Type B pancreatic cell (in vitro differentiated cells): ENCODE measurements around the gene LRFN2. TPM values are rescaled to one million over a fixed set of nuclear protein-coding genes. Genes with fewer than 3 reads are reported as not detected.

ENCODE experiments used
- DNase-seq: peaks from one replicate; pipeline ENCODE4 v3.0.0; 2021; ENCODE audit warnings: mixed read lengths; ENCODE audit not compliant: unreplicated experiment; ENCODE audit errors: extremely low spot score
- H3K27ac Mint-ChIP-seq: 2 replicates; pipeline ENCODE4 v1.8.0; 2021; ENCODE audit warnings: mild to moderate bottlenecking, mixed read lengths
- H3K27me3 Mint-ChIP-seq: 2 replicates; pipeline ENCODE4 v1.8.0; 2021; ENCODE audit warnings: mixed read lengths
- H3K36me3 Mint-ChIP-seq: 2 replicates; pipeline ENCODE4 v1.8.0; 2021; ENCODE audit warnings: mixed read lengths
- H3K4me1 Mint-ChIP-seq: one replicate; pipeline ENCODE4 v1.8.0; 2021; ENCODE audit warnings: mixed read lengths; ENCODE audit not compliant: unreplicated experiment
- H3K4me3 Mint-ChIP-seq: 2 replicates; pipeline ENCODE4 v1.8.0; 2021; ENCODE audit warnings: mild to moderate bottlenecking, mixed read lengths
- H3K9me3 Mint-ChIP-seq: 2 replicates; pipeline ENCODE4 v1.8.0; 2021; ENCODE audit warnings: mixed read lengths
- total RNA-seq: library from RNA; stranded (reverse); gene quantifications from 2 replicates; pipeline ENCODE4 v1.2.1, GENCODE V29; 2021; ENCODE audit warnings: low replicate concordance
- TF ChIP-seq, protein P1 (sequence below): fragments of 200-600 bp; sonication (generic); conservative IDR thresholded peaks from 2 replicates; pipeline ENCODE4 v1.5.0; 2021; ENCODE audit warnings: antibody characterized with exemption, mild to moderate bottlenecking

Gene LRFN2
- total RNA-seq, 1 donor from 2014 or later: 3.4 TPM

DNA sequence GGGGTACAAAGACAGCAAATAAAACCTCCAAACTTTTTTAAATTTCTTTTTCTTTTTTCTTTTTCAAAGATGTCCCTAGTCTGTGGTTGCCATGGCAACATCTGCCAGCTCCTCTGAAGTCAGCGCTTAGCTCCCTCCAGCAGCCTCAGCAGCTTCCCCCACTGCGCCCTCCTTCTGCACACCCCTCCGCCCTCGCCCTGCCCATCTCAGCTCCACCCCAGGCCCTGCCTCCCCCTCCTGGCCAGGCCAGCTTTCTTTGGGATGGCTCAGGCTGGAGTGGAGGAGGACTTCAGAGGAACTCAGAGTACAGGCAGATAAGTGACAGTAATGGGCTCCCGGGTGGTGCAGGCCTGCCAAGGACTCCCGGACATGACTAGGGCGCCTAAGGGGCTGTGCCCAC lies 104.6 kb downstream of the LRFN2 start:
- no peak for DNase-seq
- no peaks in the 10 kb centered on the region for H3K9me3 Mint-ChIP-seq
- TF ChIP-seq, protein P1, sequence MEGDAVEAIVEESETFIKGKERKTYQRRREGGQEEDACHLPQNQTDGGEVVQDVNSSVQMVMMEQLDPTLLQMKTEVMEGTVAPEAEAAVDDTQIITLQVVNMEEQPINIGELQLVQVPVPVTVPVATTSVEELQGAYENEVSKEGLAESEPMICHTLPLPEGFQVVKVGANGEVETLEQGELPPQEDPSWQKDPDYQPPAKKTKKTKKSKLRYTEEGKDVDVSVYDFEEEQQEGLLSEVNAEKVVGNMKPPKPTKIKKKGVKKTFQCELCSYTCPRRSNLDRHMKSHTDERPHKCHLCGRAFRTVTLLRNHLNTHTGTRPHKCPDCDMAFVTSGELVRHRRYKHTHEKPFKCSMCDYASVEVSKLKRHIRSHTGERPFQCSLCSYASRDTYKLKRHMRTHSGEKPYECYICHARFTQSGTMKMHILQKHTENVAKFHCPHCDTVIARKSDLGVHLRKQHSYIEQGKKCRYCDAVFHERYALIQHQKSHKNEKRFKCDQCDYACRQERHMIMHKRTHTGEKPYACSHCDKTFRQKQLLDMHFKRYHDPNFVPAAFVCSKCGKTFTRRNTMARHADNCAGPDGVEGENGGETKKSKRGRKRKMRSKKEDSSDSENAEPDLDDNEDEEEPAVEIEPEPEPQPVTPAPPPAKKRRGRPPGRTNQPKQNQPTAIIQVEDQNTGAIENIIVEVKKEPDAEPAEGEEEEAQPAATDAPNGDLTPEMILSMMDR: no peak
- H3K27ac Mint-ChIP-seq: no peak overlapping the region
- no peak overlapping the region for H3K4me3 Mint-ChIP-seq
- peaks cover 40% of the 10 kb centered on the region for H3K27me3 Mint-ChIP-seq
- no peaks in the 10 kb centered on the region for H3K36me3 Mint-ChIP-seq
- peaks cover 22% of the 10 kb centered on the region for H3K4me1 Mint-ChIP-seq

DNA sequence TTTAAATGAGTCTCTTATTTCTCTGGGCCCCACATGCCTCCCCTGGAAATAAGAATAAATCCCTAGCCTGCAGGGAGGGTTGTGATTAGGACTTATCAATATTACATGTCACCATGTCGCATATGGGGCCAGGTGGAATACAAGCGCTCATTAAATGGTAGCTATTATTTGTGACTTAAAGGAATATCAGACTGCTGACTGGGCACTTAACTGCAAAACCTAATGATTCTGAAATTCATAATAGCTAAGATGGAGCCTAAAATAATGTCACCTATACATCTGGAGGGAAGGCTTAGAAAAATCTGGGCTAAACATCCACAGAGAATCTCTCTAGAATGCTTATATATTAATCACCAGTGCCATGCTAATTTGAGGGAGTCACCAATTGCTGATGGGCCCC lies 106.5 kb downstream of the LRFN2 start:
- no peak overlapping the region for H3K27ac Mint-ChIP-seq
- DNase-seq: no peak
- no peaks in the 10 kb centered on the region for H3K36me3 Mint-ChIP-seq
- TF ChIP-seq, protein P1: no peak
- peaks cover 28% of the 10 kb centered on the region for H3K27me3 Mint-ChIP-seq
- no peaks in the 10 kb centered on the region for H3K9me3 Mint-ChIP-seq
- H3K4me1 Mint-ChIP-seq: peaks cover 19% of the 10 kb centered on the region
- H3K4me3 Mint-ChIP-seq: no peak overlapping the region

DNA sequence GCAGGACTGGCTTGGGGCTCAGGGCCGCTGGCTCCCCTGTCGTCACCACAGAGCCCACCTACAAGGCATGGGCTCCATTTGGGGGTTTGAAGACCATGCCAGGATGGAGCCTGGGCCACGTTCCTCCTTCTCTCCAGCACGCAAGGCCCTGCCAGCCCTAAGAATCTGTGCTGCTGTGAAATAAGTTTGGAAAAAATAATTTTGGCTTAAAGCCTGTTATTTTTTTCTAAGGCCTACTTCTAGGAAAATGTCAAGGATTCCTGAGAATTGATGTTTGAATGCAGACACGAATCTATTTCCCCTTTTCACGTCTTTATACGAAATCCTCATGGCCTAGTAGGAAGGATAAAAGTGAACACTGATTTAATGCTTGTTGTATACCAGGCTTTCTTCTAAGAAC lies 107.5 kb downstream of the LRFN2 start:
- no peak for DNase-seq
- no peak overlapping the region for H3K4me3 Mint-ChIP-seq
- H3K9me3 Mint-ChIP-seq: no peaks in the 10 kb centered on the region
- H3K36me3 Mint-ChIP-seq: no peaks in the 10 kb centered on the region
- TF ChIP-seq, protein P1: no peak
- H3K27me3 Mint-ChIP-seq: peaks cover 26% of the 10 kb centered on the region
- no peak overlapping the region for H3K27ac Mint-ChIP-seq
- H3K4me1 Mint-ChIP-seq: peaks cover 10% of the 10 kb centered on the region

DNA sequence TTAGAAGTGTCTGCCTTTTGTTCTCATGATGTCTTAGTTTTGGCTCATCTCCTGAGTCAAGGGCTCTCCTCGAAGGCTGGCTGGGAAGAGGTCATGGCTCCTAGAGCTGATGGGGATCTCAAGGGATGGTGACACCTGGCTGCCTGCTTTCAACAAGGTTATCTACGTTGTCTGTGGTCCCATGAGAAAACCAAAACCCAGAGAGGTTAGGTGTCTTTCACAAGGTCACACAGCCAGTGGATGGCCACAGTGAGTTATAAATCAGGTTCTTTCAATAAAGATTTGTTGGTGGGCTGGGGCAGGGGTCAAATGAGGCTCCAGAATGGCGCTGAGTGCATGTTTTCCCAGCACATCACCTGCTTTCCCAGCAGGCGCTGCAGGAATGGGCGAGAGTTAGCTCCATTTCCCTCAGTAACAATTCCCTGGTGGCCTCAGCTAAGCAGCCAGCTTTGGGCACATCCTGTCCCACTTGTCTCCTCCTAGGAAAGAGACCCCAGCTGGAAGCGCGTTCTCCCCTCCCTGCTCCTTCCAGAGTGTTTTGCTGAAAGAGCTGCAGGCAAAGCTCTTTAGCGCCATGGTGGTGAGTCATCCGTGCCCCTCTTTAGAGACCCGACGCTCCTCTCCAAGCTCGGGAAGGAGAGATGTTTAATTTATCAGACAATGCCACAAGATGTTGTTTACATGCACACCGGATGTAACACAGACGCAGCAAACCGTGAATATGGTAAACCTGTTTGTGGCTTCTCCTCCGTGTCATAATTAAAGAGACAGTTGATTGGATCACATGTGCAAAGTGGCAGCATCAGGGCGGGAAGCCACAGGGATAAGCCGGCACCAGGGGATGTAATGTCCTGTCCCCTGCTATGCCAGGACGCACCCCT lies 109.7 kb downstream of the LRFN2 start:
- TF ChIP-seq, protein P1: no peak
- Mint-ChIP-seq H3K27me3 (peaks cover 29% of the 10 kb centered on the region), H3K4me3 (no peak overlapping the region), H3K9me3 (no peaks in the 10 kb centered on the region), H3K36me3 (no peaks in the 10 kb centered on the region), H3K4me1 (peaks cover 12% of the 10 kb centered on the region), H3K27ac (no peak overlapping the region)
- no peak for DNase-seq

DNA sequence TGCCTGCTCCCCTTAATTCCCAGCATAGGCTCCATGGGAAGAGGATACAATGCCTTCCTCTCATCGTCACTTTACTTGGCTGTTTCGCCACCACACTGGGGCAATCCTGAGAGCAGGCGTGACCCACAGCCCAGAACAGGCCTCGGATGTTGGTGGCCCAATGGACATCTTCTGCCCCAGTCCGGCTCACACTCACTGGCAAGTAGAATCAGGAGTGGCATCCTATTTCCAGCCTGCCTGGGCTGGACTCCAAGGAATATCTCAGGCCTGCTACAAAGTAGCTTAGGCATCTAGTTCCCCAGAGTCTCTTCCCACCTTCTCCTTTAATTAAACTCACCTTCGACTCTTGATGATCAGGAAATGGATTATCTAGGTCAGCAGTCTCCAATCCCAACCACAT lies 110.5 kb downstream of the LRFN2 start:
- DNase-seq: no peak
- Mint-ChIP-seq H3K4me3 (no peak overlapping the region), H3K27me3 (peaks cover 33% of the 10 kb centered on the region), H3K36me3 (no peaks in the 10 kb centered on the region), H3K4me1 (peaks cover 12% of the 10 kb centered on the region), H3K9me3 (no peaks in the 10 kb centered on the region), H3K27ac (no peak overlapping the region)
- TF ChIP-seq, protein P1: no peak
